ENCODE measurements around the gene MTO1.

Gene MTO1

DNA sequence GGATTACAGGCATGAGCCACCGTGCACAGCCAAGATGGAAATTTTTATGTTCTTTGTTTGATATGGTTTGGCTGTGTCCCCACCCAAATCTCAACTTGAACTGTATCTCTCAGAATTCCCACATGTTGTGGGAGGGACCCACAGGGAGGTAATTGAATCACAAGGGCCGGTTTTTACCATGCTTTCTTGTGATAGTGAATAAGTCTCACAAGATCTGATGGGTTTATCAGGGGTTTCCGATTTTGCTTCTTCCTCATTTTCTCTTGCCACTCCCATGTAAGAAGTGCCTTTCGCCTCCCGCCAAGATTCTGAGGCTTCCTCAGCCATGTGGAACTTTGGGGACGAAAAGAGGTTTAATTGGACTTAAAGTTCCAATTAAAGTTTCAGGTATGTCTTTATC is 44.7 kb downstream of the MTO1 start:
- Histone ChIP-seq H3K9me3 (ENCODE audit: control insufficient read depth, low read length) (no peaks in the 10 kb centered on the region), H3K9ac (no peak overlapping the region), H3K36me3 (ENCODE audit: control insufficient read depth, insufficient read depth, low read length) (no peaks in the 10 kb centered on the region), H3K4me1 (no peaks in the 10 kb centered on the region), H3K79me2 (no peaks in the 10 kb centered on the region), H2AFZ (no peak overlapping the region), H3K4me3 (ENCODE audit: low read depth, low read length) (no peak overlapping the region), H3K4me2 (ENCODE audit: low read length) (no peak overlapping the region), H3K27me3 (ENCODE audit: control insufficient read depth, insufficient read depth, low read length) (no peaks in the 10 kb centered on the region), H3K27ac (no peak overlapping the region)
- TF ChIP-seq, protein P1, sequence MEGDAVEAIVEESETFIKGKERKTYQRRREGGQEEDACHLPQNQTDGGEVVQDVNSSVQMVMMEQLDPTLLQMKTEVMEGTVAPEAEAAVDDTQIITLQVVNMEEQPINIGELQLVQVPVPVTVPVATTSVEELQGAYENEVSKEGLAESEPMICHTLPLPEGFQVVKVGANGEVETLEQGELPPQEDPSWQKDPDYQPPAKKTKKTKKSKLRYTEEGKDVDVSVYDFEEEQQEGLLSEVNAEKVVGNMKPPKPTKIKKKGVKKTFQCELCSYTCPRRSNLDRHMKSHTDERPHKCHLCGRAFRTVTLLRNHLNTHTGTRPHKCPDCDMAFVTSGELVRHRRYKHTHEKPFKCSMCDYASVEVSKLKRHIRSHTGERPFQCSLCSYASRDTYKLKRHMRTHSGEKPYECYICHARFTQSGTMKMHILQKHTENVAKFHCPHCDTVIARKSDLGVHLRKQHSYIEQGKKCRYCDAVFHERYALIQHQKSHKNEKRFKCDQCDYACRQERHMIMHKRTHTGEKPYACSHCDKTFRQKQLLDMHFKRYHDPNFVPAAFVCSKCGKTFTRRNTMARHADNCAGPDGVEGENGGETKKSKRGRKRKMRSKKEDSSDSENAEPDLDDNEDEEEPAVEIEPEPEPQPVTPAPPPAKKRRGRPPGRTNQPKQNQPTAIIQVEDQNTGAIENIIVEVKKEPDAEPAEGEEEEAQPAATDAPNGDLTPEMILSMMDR (IDR thresholded peaks at IDR 0.05): no peak

DNA sequence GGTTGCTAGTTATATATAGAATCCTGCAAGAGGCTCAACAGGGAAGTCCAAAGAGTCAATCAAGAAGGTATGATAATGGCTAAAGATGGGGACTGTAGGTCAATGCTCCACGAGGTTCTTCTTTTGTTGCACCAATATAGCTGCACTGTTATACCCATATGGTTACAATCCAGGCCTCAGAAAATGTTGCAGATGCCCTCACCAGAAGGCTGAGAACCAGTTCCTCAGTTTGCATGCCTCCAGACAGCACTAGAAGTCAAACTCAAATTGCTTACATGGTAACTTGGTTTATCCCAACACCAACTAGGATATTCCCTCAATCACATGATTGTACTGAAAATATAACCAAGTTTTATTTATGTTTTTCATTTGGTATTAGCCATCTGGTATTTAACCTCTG is 47.2 kb downstream of the MTO1 start:
- Histone ChIP-seq H3K36me3 (ENCODE audit: control insufficient read depth, insufficient read depth, low read length) (no peaks in the 10 kb centered on the region), H3K4me1 (no peaks in the 10 kb centered on the region), H3K9ac (no peak overlapping the region), H2AFZ (no peak overlapping the region), H3K27ac (no peak overlapping the region), H3K4me2 (ENCODE audit: low read length) (no peak overlapping the region), H3K27me3 (ENCODE audit: control insufficient read depth, insufficient read depth, low read length) (no peaks in the 10 kb centered on the region), H3K9me3 (ENCODE audit: control insufficient read depth, low read length) (no peaks in the 10 kb centered on the region), H3K79me2 (no peaks in the 10 kb centered on the region), H3K4me3 (ENCODE audit: low read depth, low read length) (no peak overlapping the region)
- TF ChIP-seq, protein P1 (IDR thresholded peaks at IDR 0.05): no peak

DNA sequence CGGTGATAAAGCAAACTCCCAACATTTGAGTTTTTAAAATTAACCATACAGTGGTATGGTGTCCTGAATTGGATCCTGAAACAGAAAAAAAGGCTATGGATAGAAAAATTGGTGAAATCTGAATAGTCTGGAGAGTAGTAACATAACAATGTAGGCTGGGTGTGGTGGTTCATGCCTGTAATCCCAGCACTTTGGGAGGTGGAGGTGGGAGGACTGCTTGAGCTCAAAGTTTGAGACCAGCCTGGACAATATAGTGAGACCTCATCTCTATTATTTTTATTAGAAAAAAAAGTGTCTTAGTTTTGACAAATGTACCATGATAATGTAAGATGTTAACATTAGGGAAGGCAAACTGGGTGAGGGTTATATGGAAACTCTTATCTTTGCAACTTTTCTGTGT is 48.3 kb downstream of the MTO1 start:
- no peak overlapping the region for H3K4me3 ChIP-seq (ENCODE audit: low read depth, low read length)
- peaks cover under 1% of the 10 kb centered on the region for H3K4me1 ChIP-seq
- H3K9ac ChIP-seq: no peak overlapping the region
- H3K4me2 ChIP-seq (ENCODE audit: low read length): no peak overlapping the region
- H3K79me2 ChIP-seq: no peaks in the 10 kb centered on the region
- H3K36me3 ChIP-seq (ENCODE audit: control insufficient read depth, insufficient read depth, low read length): no peaks in the 10 kb centered on the region
- no peaks in the 10 kb centered on the region for H3K9me3 ChIP-seq (ENCODE audit: control insufficient read depth, low read length)
- H3K27me3 ChIP-seq (ENCODE audit: control insufficient read depth, insufficient read depth, low read length): no peaks in the 10 kb centered on the region
- H2AFZ ChIP-seq: no peak overlapping the region
- TF ChIP-seq, protein P1 (IDR thresholded peaks at IDR 0.05): no peak
- no peak overlapping the region for H3K27ac ChIP-seq

DNA sequence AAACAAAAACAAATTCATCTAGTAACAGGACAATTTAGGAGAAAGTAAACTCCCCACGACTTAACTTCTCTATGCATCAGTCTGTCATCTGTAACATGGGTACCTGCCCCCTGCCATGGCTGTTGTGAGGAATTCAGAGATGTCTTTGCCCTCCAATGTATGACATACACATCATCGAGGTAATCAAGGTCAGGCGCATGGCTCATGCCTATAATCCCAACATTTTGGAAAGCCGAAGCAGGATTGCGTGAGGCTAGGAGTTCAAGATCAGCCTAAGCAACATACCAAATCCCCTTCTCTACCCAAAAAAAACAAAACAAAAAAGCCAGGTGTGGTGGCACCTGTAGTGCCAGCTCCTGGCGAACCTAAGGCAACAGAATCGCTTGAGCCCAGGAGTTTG is 50.3 kb downstream of the MTO1 start:
- H2AFZ ChIP-seq: no peak overlapping the region
- no peak overlapping the region for H3K4me3 ChIP-seq (ENCODE audit: low read depth, low read length)
- H3K36me3 ChIP-seq (ENCODE audit: control insufficient read depth, insufficient read depth, low read length): no peaks in the 10 kb centered on the region
- no peak overlapping the region for H3K27ac ChIP-seq
- no peaks in the 10 kb centered on the region for H3K79me2 ChIP-seq
- H3K9ac ChIP-seq: no peak overlapping the region
- no peaks in the 10 kb centered on the region for H3K27me3 ChIP-seq (ENCODE audit: control insufficient read depth, insufficient read depth, low read length)
- no peak overlapping the region for H3K4me2 ChIP-seq (ENCODE audit: low read length)
- TF ChIP-seq, protein P1 (IDR thresholded peaks at IDR 0.05): no peak
- H3K4me1 ChIP-seq: peaks cover 17% of the 10 kb centered on the region
- H3K9me3 ChIP-seq (ENCODE audit: control insufficient read depth, low read length): no peaks in the 10 kb centered on the region

DNA sequence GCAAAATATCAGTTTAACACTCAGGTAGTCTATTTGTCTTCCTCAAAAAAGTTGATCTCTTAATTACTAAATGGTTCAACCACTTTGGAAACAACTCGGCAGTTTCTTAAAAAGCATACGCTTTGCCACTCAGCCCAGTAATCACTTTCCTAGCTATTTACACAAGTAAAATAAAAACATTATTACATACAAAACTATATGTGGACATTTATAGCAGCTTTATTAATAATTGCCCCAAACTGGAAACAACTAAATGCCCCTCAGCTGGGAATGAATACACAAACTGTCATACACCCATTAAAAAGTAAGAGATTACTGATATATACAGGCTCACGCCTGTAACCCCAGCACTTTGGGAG is 51.9 kb downstream of the MTO1 start:
- Histone ChIP-seq H3K4me3 (ENCODE audit: low read depth, low read length) (no peak overlapping the region), H3K9ac (no peak overlapping the region), H3K36me3 (ENCODE audit: control insufficient read depth, insufficient read depth, low read length) (no peaks in the 10 kb centered on the region), H3K79me2 (no peaks in the 10 kb centered on the region), H3K9me3 (ENCODE audit: control insufficient read depth, low read length) (no peaks in the 10 kb centered on the region), H3K27me3 (ENCODE audit: control insufficient read depth, insufficient read depth, low read length) (no peaks in the 10 kb centered on the region), H3K27ac (no peak overlapping the region), H3K4me2 (ENCODE audit: low read length) (no peak overlapping the region), H2AFZ (no peak overlapping the region), H3K4me1 (peaks cover 23% of the 10 kb centered on the region)
- TF ChIP-seq, protein P1 (IDR thresholded peaks at IDR 0.05): no peak

Data from parathyroid adenoma (tissue), 2 donors.